GM21423 (cell line): ENCODE measurements around the gene AMY2B.
A peak's percentile ranks its signal among the peaks of the same experiment; 100 is the strongest.
"Not testable (repeated sequence)": the region's sequence is repeated elsewhere in the genome, so short reads cannot be mapped to it uniquely, and the experiment has no call there.

Experiments used
- ATAC-seq: cut with Tn5 transposase; IDR thresholded peaks from one replicate; pipeline ENCODE4 v1.9.1; 2021; ENCODE audit warnings: mild to moderate bottlenecking, moderate library complexity; ENCODE audit not compliant: unreplicated experiment

The AMY2B gene

GRCh38 chr1:103571289-103571688 is at the start of gene AMY2B:
TSS of gene AMY2B (plus strand) at chr1:103571589. CDS start at chr1:103571603, 14 bp downstream.
- not testable (repeated sequence) for ATAC-seq

DNA sequence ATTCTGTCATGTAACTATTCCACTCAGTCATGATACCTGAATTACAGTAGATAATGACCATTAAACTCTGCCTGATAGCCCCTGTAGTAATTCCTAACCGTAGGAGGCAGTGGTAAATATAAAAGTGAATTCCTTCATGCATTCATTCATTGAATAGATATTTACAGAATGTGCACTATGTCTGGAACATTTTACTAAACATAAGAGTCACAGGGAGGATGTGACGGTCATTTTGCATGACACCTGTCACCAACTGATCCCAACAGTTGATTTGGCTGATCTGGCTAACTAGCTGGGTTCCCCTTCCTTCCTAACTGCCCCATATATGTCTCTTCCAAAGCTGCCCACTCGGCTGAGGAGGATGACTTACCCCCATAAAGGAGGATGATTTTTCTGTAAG is 48.0 kb upstream of the AMY2B start:
- no peak for ATAC-seq

DNA sequence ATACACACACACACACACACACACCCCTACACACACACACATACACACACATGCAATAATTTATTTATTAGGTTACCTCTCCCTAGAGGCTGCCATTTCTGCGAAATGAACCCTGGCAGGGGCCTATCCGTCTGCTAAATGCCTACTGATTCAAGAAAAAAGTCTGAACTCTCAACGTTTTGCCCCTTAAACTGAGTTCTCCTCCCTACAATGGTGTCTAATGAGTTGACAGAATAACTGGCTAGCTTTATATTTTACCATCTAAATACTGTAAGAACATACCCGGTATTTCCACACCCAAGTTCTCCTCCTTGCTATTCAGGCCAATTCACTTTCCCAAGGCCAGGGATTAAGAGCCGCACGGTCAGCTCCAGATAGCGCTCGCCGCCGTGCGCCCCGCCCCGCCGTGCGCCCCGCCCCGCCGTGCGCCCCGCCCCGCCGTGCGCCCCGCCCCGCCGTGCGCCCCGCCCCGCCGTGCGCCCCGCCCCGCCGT is 46.2 kb upstream of the AMY2B start:
- ATAC-seq, result peak; percentile 50

- ATAC-seq, result peak; percentile 76
Observed at GRCh38 chr1:103525607-103526507, 45.5 kb upstream of the AMY2B start, which contains the start of gene RNPC3. TSS of gene RNPC3 (plus strand) at chr1:103525699. CDS start at chr1:103526071, 372 bp downstream.

- ATAC-seq, result no peak
Observed at GRCh38 chr1:103527331-103527730, 44.1 kb upstream of the AMY2B start.

DNA sequence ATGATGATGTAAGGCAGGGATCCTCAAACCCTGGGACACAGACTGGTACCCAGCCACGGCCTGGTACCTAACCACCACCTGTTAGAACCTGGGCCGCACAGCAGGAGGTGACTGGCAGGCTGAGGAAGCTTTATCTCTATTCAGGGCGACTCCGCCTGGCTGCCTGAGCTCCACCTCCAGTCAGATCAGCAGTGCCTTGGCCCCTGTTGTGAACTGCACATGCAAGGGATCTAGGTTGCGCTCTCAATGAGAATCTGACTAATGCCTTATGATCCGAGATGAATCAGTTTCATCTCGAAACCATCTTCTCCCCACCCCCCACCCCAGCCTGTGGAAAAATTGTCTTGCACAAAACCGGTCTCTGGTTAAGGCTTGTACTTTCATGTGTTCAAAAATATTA is 41.6 kb upstream of the AMY2B start:
- ATAC-seq, result no peak

GRCh38 chr1:103538226-103538625 is 33.2 kb upstream of the AMY2B start:
- ATAC-seq, result no peak

GRCh38 chr1:103541431-103541830 is 30.0 kb upstream of the AMY2B start:
- ATAC-seq, result no peak

DNA sequence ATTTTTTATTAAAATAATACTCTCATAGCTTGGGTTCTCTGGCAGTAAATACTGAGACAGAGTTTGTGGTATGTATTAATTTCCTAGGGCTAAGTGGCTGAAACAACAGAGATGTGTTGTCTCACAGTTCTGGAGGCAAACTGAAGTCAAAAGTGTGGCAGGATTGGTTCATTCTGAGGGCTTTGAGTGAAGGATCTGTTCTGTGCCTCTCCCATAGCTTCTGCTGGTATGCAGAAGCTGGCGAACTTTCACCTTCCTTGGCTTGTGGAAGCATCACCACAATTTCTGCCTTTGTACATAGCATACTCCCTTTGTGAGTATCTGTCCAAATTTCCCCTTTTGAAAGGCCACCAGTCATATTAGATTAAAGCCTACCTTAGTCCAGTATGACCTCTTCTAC is 24.9 kb upstream of the AMY2B start:
- ATAC-seq, result no peak

DNA sequence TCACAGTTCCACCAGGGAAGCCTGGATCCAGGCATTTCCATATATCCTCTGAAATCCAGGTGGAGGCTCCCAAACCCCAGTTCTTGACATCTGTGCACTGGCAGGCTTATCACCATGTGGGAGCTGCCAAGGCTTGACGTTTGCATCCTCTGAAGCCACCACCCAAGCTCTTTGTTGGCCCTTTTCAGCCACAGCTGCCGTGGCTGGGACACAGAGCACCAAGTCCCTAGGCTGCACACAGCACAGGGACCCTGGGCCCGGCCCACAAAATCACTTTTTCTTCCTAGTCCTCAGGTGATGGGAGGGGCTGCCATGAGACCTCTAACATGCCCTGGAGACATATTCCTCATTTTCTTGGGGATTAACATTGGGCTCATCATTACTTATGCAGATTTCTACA is 23.5 kb upstream of the AMY2B start:
- ATAC-seq, result no peak

DNA sequence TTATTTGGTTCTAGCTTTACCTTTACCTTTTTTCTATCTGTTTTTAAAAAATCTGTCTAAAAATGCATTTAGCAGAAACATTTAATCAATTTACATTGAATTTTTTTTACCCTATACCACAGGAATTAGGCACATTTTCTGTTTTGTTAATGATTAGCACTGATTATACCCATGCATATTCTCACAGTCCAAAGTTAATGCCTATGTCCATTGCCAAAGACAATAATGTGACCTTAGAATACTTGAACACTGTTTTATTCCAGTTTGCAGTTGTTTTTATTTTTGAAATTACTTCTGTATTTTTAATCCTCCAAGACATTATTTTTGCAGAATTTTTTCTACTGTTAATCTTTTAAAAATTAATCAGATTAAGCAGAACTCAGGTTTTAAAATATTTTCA is 11.0 kb upstream of the AMY2B start:
- ATAC-seq, result no peak

GRCh38 chr1:103561124-103561523 is 10.3 kb upstream of the AMY2B start:
- ATAC-seq, result not testable (repeated sequence)

- ATAC-seq, result peak; percentile 66
Observed at GRCh38 chr1:103561643-103562395, 9.6 kb upstream of the AMY2B start.

- ATAC-seq, result no peak
Observed at GRCh38 chr1:103563056-103563455, 8.3 kb upstream of the AMY2B start.

DNA sequence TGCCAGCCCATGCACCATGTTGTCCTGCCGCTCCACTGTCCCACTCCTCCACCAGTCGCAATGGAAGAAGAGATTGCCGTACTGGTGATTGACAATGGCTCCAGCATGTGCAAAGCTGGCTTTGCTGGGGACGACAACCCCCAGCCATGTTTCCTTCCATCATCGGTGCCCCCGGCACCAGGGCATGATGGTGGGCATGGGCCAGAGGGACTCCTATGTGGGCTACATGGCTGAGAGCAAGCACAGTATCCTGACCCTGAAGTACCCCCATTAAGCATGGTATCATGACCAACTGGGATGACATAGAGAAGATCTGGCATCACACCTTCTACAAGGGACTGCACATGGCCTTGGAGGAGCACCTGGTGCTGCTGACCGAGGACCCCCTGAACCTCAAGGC is 1.9 kb upstream of the AMY2B start:
- no peak for ATAC-seq

GRCh38 chr1:103576065-103576464 is 4.7 kb downstream of the AMY2B start:
- no peak for ATAC-seq

GRCh38 chr1:103576784-103577183 is 5.4 kb downstream of the AMY2B start:
- not testable (repeated sequence) for ATAC-seq

GRCh38 chr1:103582464-103582863 is 11.1 kb downstream of the AMY2B start:
- ATAC-seq, result no peak

- no peak for ATAC-seq
Observed at GRCh38 chr1:103583887-103584286, 12.5 kb downstream of the AMY2B start.

GRCh38 chr1:103584537-103584936 is 13.1 kb downstream of the AMY2B start:
- no peak for ATAC-seq

DNA sequence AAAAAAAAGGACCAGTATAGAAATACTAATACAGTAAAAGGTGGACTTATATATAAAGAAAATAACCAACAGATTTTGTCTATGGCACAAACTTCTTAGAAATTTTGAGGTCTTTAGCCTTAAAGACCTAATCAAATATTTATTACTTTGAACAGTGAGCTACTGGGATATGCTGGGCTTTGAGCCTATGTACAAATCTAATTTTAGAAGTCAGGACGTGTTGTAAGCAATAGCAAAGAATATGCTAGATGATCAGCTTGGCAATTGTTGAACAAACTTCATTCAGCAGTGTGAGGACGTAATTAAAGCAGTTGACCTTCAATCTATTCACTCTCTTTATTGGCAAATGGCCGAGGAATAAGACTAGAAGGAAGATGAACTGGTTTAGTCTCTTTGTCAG is 31.4 kb downstream of the AMY2B start:
- not testable (repeated sequence) for ATAC-seq

- ATAC-seq, result no peak
Observed at GRCh38 chr1:103616362-103616761, 45.0 kb downstream of the AMY2B start.
